ENCODE measurements around the gene F7.

F7 gene

DNA sequence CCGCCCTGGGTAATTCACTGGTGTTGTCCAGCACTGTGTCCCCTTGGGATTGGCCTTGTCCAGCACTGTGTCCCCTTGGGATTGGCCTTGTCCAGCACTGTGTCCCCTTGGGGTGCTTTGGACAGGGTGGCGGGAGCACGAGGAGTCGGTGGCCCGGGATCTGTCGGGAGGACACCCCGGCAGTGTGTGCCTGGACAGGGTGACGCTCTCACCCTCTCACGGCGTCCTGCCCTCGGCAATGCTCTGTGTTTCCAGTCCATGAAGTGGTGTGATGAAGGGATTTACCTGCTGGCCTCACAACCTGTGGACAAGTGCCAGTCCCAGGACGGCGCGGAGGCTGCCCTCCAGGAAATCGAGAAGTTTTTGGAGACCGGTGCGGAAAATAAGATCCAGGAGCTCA lies 29.9 kb upstream of the F7 start:
- H3K27me3 ChIP-seq (ENCODE audit: control insufficient read depth, low read length), result no peaks in the 10 kb centered on the region
- no peaks in the 10 kb centered on the region for H3K36me3 ChIP-seq (ENCODE audit: control insufficient read depth, low read length)
- H3K4me2 ChIP-seq (ENCODE audit: low read length), result no peak overlapping the region
- no peaks in the 10 kb centered on the region for H3K79me2 ChIP-seq (ENCODE audit: control insufficient read depth, low read length)
- no peak overlapping the region for H3K27ac ChIP-seq (ENCODE audit: low read depth, low read length)
- no peaks in the 10 kb centered on the region for H3K9me2 ChIP-seq (replicated peaks; ENCODE audit: control insufficient read depth, low read length)
- no peaks in the 10 kb centered on the region for H3K4me1 ChIP-seq (ENCODE audit: control insufficient read depth, low read length)
- no peaks in the 10 kb centered on the region for H4K20me1 ChIP-seq (ENCODE audit: control insufficient read depth, insufficient read depth, low read depth, low read length)
- H3K4me3 ChIP-seq (ENCODE audit: low read length), result no peak overlapping the region
- no peaks in the 10 kb centered on the region for H3K9me3 ChIP-seq (ENCODE audit: control insufficient read depth, insufficient read depth, low read length)
- H3F3A ChIP-seq (ENCODE audit: control insufficient read depth, insufficient read depth), result no peaks in the 10 kb centered on the region
- TF ChIP-seq EZH2phosphoT487 (IDR thresholded peaks at IDR 0.05; ENCODE audit: borderline replicate concordance, low read length), result no peak
- TF ChIP-seq, protein P1, sequence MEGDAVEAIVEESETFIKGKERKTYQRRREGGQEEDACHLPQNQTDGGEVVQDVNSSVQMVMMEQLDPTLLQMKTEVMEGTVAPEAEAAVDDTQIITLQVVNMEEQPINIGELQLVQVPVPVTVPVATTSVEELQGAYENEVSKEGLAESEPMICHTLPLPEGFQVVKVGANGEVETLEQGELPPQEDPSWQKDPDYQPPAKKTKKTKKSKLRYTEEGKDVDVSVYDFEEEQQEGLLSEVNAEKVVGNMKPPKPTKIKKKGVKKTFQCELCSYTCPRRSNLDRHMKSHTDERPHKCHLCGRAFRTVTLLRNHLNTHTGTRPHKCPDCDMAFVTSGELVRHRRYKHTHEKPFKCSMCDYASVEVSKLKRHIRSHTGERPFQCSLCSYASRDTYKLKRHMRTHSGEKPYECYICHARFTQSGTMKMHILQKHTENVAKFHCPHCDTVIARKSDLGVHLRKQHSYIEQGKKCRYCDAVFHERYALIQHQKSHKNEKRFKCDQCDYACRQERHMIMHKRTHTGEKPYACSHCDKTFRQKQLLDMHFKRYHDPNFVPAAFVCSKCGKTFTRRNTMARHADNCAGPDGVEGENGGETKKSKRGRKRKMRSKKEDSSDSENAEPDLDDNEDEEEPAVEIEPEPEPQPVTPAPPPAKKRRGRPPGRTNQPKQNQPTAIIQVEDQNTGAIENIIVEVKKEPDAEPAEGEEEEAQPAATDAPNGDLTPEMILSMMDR (IDR thresholded peaks at IDR 0.05; ENCODE audit: low read depth, low read length, poor library complexity, severe bottlenecking), result no peak

DNA sequence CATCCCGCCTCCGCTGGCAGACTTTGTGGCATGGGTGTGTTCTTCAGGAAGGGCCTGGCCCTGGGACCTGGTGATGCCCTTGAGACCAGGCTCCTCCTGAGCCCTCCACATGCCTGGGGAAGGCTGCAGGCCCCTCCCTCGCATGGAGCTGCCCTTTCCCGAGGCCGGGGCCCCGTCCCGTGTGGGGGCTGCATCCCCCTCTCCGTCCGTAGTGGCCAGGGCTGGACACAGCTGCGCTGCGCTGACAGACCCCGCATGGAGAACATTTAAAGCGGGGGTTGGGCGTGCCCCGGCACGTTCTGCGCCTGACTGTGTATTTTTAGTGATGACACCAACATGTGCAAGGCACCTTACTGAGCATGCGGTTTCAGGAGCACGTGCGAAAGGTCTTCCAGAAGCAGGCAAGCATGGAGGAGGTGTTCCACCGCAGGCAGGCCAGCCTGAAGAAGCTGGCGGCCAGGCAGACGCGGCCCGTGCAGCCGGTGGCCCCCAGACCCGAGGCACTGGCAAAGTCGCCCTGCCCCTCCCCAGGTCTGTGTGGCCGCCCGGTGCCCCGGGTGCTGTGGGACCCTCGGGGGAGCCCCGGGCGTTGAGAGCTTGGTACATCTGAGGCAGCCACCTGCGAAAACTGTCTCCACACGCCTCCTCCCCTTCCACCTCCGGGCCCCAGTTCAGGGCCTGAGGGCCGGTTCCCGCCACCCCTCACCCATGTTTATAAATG lies 28.8 kb upstream of the F7 start:
- Histone ChIP-seq H3K9me3 (ENCODE audit: control insufficient read depth, insufficient read depth, low read length) (no peaks in the 10 kb centered on the region), H3K79me2 (ENCODE audit: control insufficient read depth, low read length) (no peaks in the 10 kb centered on the region), H3K27me3 (ENCODE audit: control insufficient read depth, low read length) (no peaks in the 10 kb centered on the region), H3F3A (ENCODE audit: control insufficient read depth, insufficient read depth) (no peaks in the 10 kb centered on the region), H3K4me2 (ENCODE audit: low read length) (no peak overlapping the region), H3K9me2 (replicated peaks; ENCODE audit: control insufficient read depth, low read length) (no peaks in the 10 kb centered on the region), H3K36me3 (ENCODE audit: control insufficient read depth, low read length) (no peaks in the 10 kb centered on the region), H3K4me3 (ENCODE audit: low read length) (no peak overlapping the region), H3K4me1 (ENCODE audit: control insufficient read depth, low read length) (no peaks in the 10 kb centered on the region), H3K27ac (ENCODE audit: low read depth, low read length) (no peak overlapping the region), H4K20me1 (ENCODE audit: control insufficient read depth, insufficient read depth, low read depth, low read length) (no peaks in the 10 kb centered on the region)
- TF ChIP-seq EZH2phosphoT487 (IDR thresholded peaks at IDR 0.05; ENCODE audit: borderline replicate concordance, low read length), result no peak

DNA sequence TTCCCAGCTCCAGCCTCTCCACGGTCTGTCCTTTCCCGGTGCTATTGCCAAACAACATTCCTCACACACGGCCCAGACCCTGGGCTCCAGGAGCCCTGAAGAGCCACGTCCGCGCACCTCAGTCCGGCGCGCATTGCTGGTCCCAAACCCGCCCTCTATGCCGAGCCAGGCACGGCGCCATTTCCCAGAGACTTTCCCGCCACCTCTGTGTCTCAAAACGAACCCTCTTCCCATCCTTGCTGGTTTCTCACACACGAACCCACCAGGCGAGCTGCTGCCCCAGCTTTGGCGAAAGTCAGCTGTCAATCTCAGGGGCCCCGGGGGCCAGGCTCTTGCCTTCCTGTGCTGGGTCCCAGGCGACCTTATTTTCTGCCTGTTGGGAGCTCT lies 28.0 kb upstream of the F7 start:
- TF ChIP-seq EZH2phosphoT487 (IDR thresholded peaks at IDR 0.05; ENCODE audit: borderline replicate concordance, low read length), result no peak
- TF ChIP-seq, protein P1 (IDR thresholded peaks at IDR 0.05; ENCODE audit: low read depth, low read length, poor library complexity, severe bottlenecking), result no peak
- H3F3A ChIP-seq (ENCODE audit: control insufficient read depth, insufficient read depth), result no peaks in the 10 kb centered on the region
- no peaks in the 10 kb centered on the region for H4K20me1 ChIP-seq (ENCODE audit: control insufficient read depth, insufficient read depth, low read depth, low read length)
- no peaks in the 10 kb centered on the region for H3K9me2 ChIP-seq (replicated peaks; ENCODE audit: control insufficient read depth, low read length)
- no peaks in the 10 kb centered on the region for H3K36me3 ChIP-seq (ENCODE audit: control insufficient read depth, low read length)
- H3K9me3 ChIP-seq (ENCODE audit: control insufficient read depth, insufficient read depth, low read length), result no peaks in the 10 kb centered on the region
- H3K4me2 ChIP-seq (ENCODE audit: low read length), result no peak overlapping the region
- H3K27me3 ChIP-seq (ENCODE audit: control insufficient read depth, low read length), result no peaks in the 10 kb centered on the region
- H3K79me2 ChIP-seq (ENCODE audit: control insufficient read depth, low read length), result no peaks in the 10 kb centered on the region
- H3K27ac ChIP-seq (ENCODE audit: low read depth, low read length), result no peak overlapping the region
- no peak overlapping the region for H3K4me3 ChIP-seq (ENCODE audit: low read length)
- no peaks in the 10 kb centered on the region for H3K4me1 ChIP-seq (ENCODE audit: control insufficient read depth, low read length)

Measured in DOHH2 (cell line).